D721Med (cell line): ENCODE results near the gene ESPNL.

Experiments used
- DNase-seq: peaks from one replicate; pipeline ENCODE4 v3.0.0; 2011; ENCODE audit warnings: low spot score; ENCODE audit not compliant: insufficient read length
- FAIRE-seq: peaks from 2 replicates; lab custom pipeline; 2011; peaks lifted over from hg19 to GRCh38; lab: Jason Lieb, UNC
- TF ChIP-seq, protein P1 (sequence below): IDR thresholded peaks from 2 replicates; pipeline ENCODE4 v1.5.1; 2012; ENCODE audit warnings: mild to moderate bottlenecking, control low read depth; ENCODE audit not compliant: insufficient read depth; ENCODE audit errors: missing control alignments

Gene ESPNL

DNA sequence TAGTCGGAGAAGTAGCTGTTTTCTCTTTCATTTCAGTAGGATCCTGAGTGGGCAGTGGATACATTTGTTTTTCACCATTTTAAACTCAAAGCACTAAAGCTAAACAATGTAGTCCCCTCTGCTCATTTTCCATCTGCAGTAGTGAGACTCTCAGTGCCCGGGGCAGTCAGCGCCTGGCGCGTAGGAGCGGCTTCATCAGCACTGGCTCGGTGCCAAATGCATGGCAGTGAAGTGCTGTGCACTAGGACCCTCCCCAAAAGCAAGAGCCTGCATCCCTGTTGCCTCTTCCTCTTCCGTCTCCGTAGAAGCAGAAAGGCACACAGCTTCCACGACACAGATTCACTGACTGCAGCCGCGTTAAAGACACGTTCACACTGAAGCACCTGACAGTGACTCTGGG is 19.0 kb upstream of the ESPNL start:
- FAIRE-seq = no peak

GRCh38 chr2:238081561-238081960 is 18.6 kb upstream of the ESPNL start:
- TF ChIP-seq, protein P1, sequence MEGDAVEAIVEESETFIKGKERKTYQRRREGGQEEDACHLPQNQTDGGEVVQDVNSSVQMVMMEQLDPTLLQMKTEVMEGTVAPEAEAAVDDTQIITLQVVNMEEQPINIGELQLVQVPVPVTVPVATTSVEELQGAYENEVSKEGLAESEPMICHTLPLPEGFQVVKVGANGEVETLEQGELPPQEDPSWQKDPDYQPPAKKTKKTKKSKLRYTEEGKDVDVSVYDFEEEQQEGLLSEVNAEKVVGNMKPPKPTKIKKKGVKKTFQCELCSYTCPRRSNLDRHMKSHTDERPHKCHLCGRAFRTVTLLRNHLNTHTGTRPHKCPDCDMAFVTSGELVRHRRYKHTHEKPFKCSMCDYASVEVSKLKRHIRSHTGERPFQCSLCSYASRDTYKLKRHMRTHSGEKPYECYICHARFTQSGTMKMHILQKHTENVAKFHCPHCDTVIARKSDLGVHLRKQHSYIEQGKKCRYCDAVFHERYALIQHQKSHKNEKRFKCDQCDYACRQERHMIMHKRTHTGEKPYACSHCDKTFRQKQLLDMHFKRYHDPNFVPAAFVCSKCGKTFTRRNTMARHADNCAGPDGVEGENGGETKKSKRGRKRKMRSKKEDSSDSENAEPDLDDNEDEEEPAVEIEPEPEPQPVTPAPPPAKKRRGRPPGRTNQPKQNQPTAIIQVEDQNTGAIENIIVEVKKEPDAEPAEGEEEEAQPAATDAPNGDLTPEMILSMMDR = no peak
- DNase-seq (no peak), FAIRE-seq (no peak)

More for the DNA sequence above, 19.0 kb upstream of the ESPNL start:
- DNase-seq = no peak
- TF ChIP-seq, protein P1 = no peak

- no peak for FAIRE-seq
- TF ChIP-seq, protein P1 = no peak
Observed at GRCh38 chr2:238082151-238082550, 18.0 kb upstream of the ESPNL start.

DNA sequence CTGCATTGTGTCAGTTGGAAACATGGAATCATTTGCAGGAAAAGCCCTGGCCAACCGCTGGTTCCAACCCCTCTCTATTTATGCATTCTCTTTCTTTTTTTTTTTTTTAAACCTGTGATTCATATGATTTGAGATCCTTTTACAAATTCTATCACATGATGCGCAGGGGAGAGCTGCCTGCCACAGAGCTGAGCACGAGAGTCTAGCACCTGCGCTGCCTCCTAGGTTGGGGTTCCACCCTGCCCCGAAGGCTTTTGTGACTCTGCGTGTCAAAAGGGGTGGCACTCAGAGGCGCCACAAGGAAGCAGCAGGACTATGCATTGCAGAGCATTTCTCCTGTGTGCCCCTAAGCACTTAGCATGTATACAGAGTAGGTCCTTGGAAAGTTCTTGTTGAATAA is 17.3 kb upstream of the ESPNL start:
- FAIRE-seq (no peak), DNase-seq (no peak)
- TF ChIP-seq, protein P1 = no peak

More at GRCh38 chr2:238082151-238082550, 18.0 kb upstream of the ESPNL start:
- DNase-seq = no peak

GRCh38 chr2:238083919-238084318 is 16.2 kb upstream of the ESPNL start:
- DNase-seq (no peak), FAIRE-seq (no peak)
- TF ChIP-seq, protein P1 = no peak

GRCh38 chr2:238084761-238085160 is 15.4 kb upstream of the ESPNL start:
- TF ChIP-seq, protein P1 = no peak
- FAIRE-seq (no peak), DNase-seq (no peak)

DNA sequence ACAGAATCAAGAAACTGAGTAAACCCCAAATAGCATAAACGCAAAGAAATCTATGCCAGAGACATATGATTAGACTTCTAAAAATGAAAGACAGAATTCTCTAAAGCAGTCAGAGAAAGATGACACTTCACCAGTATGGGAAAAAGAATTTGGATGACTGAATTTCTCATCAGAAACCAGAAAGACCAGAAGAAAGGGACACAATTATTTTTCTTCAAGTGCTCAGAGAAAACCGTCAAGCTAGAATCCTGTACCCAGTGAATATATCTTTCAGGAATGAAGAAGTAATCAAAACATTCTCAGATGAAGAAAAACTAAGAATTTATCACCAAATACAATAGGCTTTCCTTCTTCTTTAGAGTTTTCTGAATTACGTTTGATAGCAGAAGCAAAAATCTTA is 14.2 kb upstream of the ESPNL start:
- FAIRE-seq = no peak
- TF ChIP-seq, protein P1 = no peak
- no peak for DNase-seq
